Heart left ventricle (tissue), 13 donors: ENCODE data around the gene TRIM29.

Source experiments
- POLR2A ChIP-seq, 2 donors: fragments of 450-650 bp; IDR thresholded peaks; one replicate each; pipeline ENCODE4 v1.6.1; 2017; ENCODE audit warnings: antibody characterized with exemption in 2 of 2, mild to moderate bottlenecking in 2 of 2, moderate library complexity in 2 of 2
- TF ChIP-seq, protein P1 (sequence below), 12 donors: fragments of 200-600 bp; sonication (generic) in 4 of 12; IDR thresholded peaks; one replicate each; pipeline versions ENCODE4 v1.5.0 to v1.8.0; 2018 to 2022; ENCODE audit warnings: antibody characterized with exemption in 12 of 12, mild to moderate bottlenecking in 5 of 12
- donor health status: ischemic (EF 13 %, LVEDD 7.1; RV severe dilation, severe dysfunction).
- donor health status: DM: no; HTN: yes; CAD: no.
- donor health status: DM: no; HTN: no; CAD: no.
- donor health status: ischemic (EF 25% LVEDD 6.9; RV normal size, moderate dysfunction).
- donor health status: ischemic (EF 25% LVEDD 5.7; RV mildly dilated, moderate dysfunction).
- donor health status: ischemic (EF 35%, LVEDD 5.7; RV mildly dilated, moderate dysfunction).
- donor health status: nonischemic (EF 11% LVEDD 7.7; RV severe dilation, severe dysfunction).
- donor health status: DM: yes; HTN: yes; CAD: no.
- donor health status: PGD.
- donor health status: ischemic (EF 29% LVEDD 5.4; RV normal size, mild dysfunction).
- donor health status: nonischemic (EF 23%, LVEDD 6.1; RV moderate dilation, normal function).

DNA sequence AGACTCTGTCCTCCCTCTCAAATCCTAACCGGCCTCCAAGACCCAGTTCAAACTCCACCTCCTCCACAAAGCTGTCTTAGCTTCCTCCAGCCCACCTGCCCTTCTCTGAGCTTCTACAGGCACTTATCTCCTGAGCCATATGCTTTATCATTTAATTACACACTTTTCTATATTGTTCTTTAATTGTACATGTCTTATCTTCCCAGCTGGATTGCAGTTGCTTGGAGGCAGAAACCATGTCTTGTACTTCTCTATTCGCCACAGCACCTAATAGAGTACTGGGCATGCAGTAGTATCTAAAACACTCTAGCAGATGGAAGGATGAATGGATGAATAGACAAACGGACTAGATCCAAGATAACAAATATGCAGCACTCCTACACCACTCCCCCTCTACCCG is 11.3 kb downstream of the TRIM29 start:
- TF ChIP-seq, protein P1, sequence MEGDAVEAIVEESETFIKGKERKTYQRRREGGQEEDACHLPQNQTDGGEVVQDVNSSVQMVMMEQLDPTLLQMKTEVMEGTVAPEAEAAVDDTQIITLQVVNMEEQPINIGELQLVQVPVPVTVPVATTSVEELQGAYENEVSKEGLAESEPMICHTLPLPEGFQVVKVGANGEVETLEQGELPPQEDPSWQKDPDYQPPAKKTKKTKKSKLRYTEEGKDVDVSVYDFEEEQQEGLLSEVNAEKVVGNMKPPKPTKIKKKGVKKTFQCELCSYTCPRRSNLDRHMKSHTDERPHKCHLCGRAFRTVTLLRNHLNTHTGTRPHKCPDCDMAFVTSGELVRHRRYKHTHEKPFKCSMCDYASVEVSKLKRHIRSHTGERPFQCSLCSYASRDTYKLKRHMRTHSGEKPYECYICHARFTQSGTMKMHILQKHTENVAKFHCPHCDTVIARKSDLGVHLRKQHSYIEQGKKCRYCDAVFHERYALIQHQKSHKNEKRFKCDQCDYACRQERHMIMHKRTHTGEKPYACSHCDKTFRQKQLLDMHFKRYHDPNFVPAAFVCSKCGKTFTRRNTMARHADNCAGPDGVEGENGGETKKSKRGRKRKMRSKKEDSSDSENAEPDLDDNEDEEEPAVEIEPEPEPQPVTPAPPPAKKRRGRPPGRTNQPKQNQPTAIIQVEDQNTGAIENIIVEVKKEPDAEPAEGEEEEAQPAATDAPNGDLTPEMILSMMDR (IDR thresholded peaks at IDR 0.05) = no peak
- no peak for TF ChIP-seq POLR2A (IDR thresholded peaks at IDR 0.05)
